ENCODE data around the gene KIF5A. TPM values are rescaled to one million over a fixed set of nuclear protein-coding genes. Genes with fewer than 3 reads are reported as not detected.

Gene KIF5A
- total and polyA plus RNA-seq, 8 donors = 0.38 to 6.5 (median 5.3) TPM

DNA sequence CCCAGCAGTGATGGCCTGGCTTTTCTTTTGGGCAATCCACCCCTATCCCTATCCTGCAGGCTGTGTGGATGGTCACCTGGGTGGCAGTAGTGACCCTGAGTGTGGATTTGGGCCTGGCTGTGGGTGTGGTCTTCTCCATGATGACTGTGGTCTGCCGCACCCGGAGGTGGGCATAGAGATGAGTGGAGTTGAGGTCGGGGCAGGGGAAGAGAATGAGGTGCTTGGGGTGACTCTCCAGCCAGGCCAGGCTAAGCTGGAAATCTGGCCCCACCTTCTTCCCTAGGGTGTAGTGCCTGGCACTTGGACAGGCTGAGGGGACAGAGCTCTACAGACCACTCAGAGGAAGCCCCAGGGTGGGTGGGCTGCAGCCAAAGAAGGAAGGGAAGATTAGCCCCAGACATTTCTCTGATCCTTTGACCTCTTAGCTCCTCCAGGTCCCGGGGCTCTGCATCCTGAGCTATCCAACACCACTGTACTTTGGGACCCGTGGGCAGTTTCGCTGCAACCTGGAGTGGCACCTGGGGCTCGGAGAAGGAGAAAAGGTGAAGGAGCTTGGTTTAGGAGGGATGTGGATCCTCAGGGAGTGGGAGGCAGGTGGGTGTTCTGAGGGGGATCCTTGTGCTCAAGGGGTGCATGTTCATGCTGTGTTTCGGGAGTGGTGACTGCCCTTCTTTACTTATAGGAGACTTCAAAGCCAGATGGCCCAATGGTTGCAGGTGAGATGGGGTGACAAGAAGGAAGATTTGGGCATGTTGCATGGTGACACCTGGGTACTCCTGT lies 74.8 kb downstream of the KIF5A start:
- H3K27me3 ChIP-seq = peaks cover 68 to 100% of the 10 kb centered on the region in 2 donors
- no peak overlapping the region for H3K4me3 ChIP-seq
- no peak for DNase-seq
- ATAC-seq = no peak
- intact Hi-C loops (cut with DNase I) = no loop called here
- H3K36me3 ChIP-seq = no peaks in the 10 kb centered on the region
- H3K9me3 ChIP-seq = no peaks in the 10 kb centered on the region
- TF ChIP-seq, protein P1, sequence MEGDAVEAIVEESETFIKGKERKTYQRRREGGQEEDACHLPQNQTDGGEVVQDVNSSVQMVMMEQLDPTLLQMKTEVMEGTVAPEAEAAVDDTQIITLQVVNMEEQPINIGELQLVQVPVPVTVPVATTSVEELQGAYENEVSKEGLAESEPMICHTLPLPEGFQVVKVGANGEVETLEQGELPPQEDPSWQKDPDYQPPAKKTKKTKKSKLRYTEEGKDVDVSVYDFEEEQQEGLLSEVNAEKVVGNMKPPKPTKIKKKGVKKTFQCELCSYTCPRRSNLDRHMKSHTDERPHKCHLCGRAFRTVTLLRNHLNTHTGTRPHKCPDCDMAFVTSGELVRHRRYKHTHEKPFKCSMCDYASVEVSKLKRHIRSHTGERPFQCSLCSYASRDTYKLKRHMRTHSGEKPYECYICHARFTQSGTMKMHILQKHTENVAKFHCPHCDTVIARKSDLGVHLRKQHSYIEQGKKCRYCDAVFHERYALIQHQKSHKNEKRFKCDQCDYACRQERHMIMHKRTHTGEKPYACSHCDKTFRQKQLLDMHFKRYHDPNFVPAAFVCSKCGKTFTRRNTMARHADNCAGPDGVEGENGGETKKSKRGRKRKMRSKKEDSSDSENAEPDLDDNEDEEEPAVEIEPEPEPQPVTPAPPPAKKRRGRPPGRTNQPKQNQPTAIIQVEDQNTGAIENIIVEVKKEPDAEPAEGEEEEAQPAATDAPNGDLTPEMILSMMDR (IDR thresholded peaks at IDR 0.05) = no peak
- H3K27ac ChIP-seq = no peak overlapping the region
- H3K4me1 ChIP-seq = peaks cover 13 to 38% of the 10 kb centered on the region in 2 donors

DNA sequence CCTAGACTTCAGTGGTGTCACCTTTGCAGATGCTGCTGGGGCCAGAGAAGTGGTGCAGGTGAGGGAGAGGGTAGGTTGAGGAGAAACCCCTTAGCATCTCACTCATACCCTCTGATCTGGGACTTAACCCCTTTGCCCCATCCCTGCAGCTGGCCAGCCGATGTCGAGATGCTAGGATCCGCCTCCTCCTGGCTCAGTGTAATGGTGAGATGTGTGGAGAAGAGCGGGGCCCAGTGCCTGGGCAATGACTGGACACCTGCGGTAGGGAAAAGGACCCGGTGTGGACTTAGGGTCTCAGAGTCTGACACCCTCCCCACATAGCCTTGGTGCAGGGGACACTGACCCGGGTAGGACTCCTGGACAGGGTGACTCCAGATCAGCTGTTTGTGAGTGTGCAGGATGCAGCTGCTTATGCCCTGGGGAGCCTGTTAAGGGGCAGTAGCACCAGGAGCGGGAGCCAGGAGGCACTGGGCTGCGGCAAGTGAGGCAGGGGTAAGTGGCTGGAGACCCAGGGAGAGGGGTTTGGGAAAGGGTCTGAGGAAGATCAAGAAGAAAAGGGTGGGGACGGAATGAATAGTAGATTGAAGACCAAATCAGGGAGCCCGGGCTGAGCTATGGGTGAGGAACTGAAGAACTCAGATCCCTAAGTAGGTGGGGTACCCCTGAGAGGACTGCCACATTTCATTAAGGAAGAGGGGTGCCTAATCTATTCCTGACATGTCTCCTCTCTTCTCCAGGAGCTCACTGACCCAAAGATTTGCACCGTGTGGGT lies 75.6 kb downstream of the KIF5A start:
- TF ChIP-seq, protein P1 (IDR thresholded peaks at IDR 0.05) = no peak
- Histone ChIP-seq H3K36me3 (no peaks in the 10 kb centered on the region), H3K27me3 (peaks cover 60 to 100% of the 10 kb centered on the region in 2 donors), H3K27ac (no peak overlapping the region), H3K4me3 (no peak overlapping the region), H3K4me1 (peaks cover 13 to 33% of the 10 kb centered on the region in 2 donors), H3K9me3 (no peaks in the 10 kb centered on the region)
- intact Hi-C loops (cut with DNase I) = no loop called here
- no peak for DNase-seq
- ATAC-seq = no peak

DNA sequence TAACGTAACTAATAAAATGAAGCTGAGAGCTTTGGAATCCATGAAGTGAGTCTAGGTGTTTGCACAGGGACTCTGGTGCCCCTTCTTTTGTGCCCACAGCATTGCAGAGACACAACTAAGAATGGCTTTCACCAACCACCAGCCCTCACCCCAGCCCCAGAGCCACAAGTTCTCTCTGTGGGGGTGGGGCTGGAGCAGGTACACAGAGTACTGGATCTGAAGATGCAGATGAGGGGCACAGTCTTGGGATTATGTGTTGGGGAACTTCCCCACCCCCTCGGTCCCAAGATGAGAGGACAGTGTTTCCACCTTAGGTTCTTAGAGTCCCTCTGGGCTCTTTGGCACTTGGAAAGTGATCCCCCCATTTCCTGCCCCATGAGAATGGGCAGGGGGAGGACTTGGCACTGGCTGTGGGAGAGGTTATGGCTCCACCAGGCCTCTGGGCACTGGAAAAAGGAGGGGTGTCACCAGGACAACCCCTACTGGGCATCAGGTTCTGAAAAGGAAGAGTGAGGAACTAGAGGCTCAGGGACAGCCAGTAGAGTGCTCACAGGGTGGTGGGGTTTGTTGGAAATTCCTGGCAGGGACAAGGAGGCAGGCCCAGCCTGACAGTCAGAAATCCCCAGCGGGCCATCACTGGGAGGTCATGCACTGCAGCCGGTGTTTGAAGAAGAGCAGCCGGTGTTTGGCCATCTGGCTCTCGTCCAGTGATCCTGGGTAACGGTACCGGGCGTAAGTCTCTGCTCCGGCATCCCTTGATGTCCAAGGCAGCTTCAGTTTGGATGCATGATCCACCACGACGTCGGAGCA lies 76.5 kb downstream of the KIF5A start:
- H3K9me3 ChIP-seq = no peaks in the 10 kb centered on the region
- H3K4me3 ChIP-seq = no peak overlapping the region
- intact Hi-C loops (cut with DNase I) = no loop called here
- H3K27ac ChIP-seq = no peak overlapping the region
- H3K27me3 ChIP-seq = peaks cover 58 to 100% of the 10 kb centered on the region in 2 donors
- ATAC-seq = no peak
- peaks cover 9 to 25% of the 10 kb centered on the region in 2 donors for H3K4me1 ChIP-seq
- TF ChIP-seq, protein P1 (IDR thresholded peaks at IDR 0.05) = no peak
- DNase-seq = no peak
- no peaks in the 10 kb centered on the region for H3K36me3 ChIP-seq

DNA sequence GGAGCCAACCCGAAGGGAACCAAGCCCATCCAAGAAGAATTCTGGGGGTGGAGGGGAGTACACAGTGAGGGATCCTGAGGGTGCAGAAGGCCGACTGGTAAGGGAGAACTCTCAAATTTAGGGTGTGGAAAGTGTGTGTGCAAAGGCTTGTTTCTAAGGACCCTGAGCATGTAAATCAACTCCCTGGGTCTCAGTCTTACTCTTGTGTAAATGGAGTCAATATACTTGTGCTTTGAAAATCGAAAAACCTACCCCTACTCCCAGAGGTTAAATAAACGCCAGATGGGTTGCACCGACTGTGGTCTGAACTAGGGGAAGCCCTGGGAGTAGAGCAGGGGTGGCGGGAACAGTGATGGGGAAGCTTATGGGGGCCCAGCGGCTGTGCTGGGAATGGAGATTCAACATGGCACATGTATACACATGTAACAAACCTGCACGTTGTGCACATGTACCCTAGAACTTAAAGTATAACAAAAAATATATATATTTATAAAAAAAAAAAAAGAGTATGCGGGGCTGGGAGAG lies 77.1 kb downstream of the KIF5A start:
- intact Hi-C loops (cut with DNase I) = no loop called here
- ATAC-seq (no peak), DNase-seq (no peak)
- peaks cover 60 to 100% of the 10 kb centered on the region in 2 donors for H3K27me3 ChIP-seq
- H3K36me3 ChIP-seq = no peaks in the 10 kb centered on the region
- no peak overlapping the region for H3K27ac ChIP-seq
- H3K9me3 ChIP-seq = no peaks in the 10 kb centered on the region
- no peak overlapping the region for H3K4me3 ChIP-seq
- H3K4me1 ChIP-seq = peaks cover 5 to 21% of the 10 kb centered on the region in 2 donors
- TF ChIP-seq, protein P1 (IDR thresholded peaks at IDR 0.05) = no peak
